ENCODE measurements around the gene OBSCN.

Gene OBSCN

DNA sequence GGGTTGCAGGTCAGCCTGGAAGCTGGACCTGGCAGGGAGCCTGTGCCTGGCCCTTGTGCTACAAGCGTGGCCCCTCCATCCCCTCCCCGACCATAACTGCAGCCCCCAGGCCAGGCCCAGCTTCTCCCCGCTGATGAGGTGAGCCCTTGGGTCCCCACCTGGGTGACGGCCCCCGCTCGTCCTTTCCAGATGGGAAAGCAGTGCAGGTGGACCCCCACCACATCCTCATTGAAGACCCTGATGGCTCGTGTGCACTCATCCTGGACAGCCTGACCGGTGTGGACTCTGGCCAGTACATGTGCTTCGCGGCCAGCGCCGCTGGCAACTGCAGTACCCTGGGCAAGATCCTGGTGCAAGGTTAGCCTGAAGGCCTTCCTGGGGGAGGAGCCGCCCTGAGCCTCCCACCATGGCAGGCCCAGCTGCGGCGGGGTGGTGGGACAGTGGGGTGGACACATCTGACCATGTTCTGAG is 141.9 kb downstream of the OBSCN start:
- no peak for DNase-seq (ENCODE audit: low read depth in 1 of 2, low spot score in 1 of 2)
- in situ Hi-C loops (cut with HindIII; ENCODE audit: low pct_unique_long_range_greater_than_20kb, low sequenced_read_pairs), result no loop called here
- no peak for TF ChIP-seq JUND (IDR thresholded peaks at IDR 0.05; ENCODE audit: low read depth)

DNA sequence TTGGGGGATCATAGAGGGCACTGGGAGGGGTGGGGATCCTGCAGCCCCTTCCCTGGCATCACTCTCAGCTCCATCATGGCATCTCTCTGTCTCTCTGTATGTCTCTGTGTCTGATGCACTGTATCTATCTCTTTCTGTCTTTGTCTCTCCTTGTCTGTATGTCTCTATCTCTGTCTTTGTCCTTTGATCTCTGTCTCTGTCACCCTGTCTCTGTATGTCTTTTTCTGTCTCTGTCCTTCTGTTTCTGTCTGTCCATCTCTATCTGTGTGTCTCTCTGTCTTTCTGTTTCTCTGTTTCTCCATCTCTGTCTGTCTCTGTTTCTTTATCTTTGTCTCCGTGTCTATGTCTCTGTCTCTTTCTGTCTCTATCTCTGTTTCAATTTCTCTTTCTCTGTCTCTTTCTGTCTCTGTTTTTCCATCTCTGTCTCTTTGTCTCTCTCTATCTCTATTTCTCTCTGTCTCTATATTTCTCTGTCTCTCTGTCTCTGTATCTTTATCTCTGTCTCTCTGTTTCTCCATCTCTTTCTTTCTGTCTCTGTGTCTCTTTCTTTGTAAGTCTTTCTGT is 142.4 kb downstream of the OBSCN start:
- DNase-seq (ENCODE audit: low read depth in 1 of 2, low spot score in 1 of 2), result no peak
- in situ Hi-C loops (cut with HindIII; ENCODE audit: low pct_unique_long_range_greater_than_20kb, low sequenced_read_pairs), result no loop called here
- no peak for TF ChIP-seq JUND (IDR thresholded peaks at IDR 0.05; ENCODE audit: low read depth)

- TF ChIP-seq JUND (IDR thresholded peaks at IDR 0.05; ENCODE audit: low read depth), result no peak
- in situ Hi-C loops (cut with HindIII; ENCODE audit: low pct_unique_long_range_greater_than_20kb, low sequenced_read_pairs), result no loop called here
- no peak for DNase-seq (ENCODE audit: low read depth in 1 of 2, low spot score in 1 of 2)
Observed at GRCh38 chr1:228350831-228351781, 143.3 kb downstream of the OBSCN start.

GRCh38 chr1:228351850-228352249 is 144.0 kb downstream of the OBSCN start:
- no peak for DNase-seq (ENCODE audit: low read depth in 1 of 2, low spot score in 1 of 2)
- in situ Hi-C loops (cut with HindIII; ENCODE audit: low pct_unique_long_range_greater_than_20kb, low sequenced_read_pairs), result no loop called here
- TF ChIP-seq JUND (IDR thresholded peaks at IDR 0.05; ENCODE audit: low read depth), result no peak

DNA sequence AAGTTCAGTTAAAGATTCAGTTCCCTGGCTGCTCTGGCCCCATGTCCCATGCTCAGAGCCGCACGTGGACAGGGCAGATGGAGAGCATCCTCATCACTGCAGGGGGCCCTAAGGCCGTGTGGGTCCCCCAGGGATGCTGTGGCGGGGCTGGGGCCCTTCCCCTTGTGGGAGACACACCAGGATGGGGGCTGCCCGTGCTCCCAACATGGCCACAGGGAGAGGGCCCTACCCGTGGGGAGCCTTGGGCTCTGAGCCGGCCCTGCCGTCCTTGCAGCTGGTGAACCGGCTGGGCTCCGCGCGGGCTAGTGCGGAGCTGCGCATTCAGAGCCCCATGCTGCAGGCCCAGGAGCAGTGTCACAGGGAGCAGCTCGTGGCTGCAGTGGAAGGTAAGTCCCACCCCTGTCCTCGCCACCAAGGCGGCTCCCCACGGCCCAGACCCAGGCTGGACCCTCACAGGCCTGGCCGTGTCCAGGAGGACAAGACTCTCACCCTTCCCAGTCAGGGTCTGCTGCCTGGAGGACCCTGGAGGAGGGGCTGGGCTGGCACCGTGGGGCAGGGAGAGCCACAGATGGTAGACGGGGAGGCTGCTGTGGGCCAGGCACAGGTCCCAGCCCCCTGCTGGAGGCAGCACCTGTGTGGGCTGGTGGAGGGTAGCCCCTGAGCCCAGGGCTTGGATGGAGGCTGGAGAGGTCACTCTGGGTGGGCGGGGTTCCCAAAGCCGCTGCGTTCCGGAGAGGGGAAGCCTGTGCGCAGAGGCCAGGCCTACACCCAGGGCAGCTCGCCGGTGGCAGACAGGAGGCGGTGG is 145.0 kb downstream of the OBSCN start:
- no peak for DNase-seq (ENCODE audit: low read depth in 1 of 2, low spot score in 1 of 2)
- in situ Hi-C loops (cut with HindIII; ENCODE audit: low pct_unique_long_range_greater_than_20kb, low sequenced_read_pairs), result no loop called here
- no peak for TF ChIP-seq JUND (IDR thresholded peaks at IDR 0.05; ENCODE audit: low read depth)

DNA sequence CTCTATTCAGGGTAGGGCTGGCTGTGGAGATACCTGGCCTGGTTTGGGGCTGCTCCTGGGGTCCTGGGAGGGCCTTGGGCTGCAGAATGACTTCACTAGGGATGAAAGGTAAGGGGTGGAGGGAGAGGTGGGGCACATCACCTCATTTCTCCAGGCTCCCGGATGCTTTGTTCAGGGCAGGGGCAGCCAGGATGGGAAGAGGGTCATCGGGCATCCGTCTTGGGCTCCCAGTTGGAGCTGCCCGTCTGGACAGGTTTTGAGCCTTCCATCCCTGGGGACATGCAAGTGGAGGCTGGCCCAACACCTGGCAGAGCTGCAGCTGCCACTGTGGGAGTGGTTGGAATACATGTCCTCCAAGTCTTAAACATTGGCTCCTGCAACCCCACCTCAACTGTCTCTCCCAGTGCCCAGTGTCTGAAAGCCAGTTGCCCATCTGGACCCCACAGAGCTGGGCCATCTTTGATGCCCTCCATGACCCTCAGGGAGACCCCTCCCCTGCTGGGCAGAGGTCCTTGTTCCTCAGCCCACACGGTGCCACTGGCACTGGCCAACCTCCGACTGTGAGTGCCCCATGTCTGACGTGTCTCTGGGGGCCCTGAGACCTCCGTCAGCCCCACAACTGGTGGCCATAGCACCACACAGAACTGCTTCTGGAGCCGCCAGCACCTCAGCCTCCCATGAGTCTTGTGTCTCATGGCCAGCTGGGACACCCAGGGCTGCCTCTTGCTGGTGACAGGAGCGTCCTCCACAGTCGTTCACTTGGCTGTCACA is 145.9 kb downstream of the OBSCN start:
- TF ChIP-seq JUND (IDR thresholded peaks at IDR 0.05; ENCODE audit: low read depth), result no peak
- no peak for DNase-seq (ENCODE audit: low read depth in 1 of 2, low spot score in 1 of 2)
- in situ Hi-C loops (cut with HindIII; ENCODE audit: low pct_unique_long_range_greater_than_20kb, low sequenced_read_pairs), result no loop called here

GRCh38 chr1:228354390-228355320 is 146.8 kb downstream of the OBSCN start:
- TF ChIP-seq JUND (IDR thresholded peaks at IDR 0.05; ENCODE audit: low read depth), result no peak
- in situ Hi-C loops (cut with HindIII; ENCODE audit: low pct_unique_long_range_greater_than_20kb, low sequenced_read_pairs), result no loop called here
- DNase-seq (ENCODE audit: low read depth in 1 of 2, low spot score in 1 of 2), result no peak

- DNase-seq (ENCODE audit: low read depth in 1 of 2, low spot score in 1 of 2), result no peak
- no peak for TF ChIP-seq JUND (IDR thresholded peaks at IDR 0.05; ENCODE audit: low read depth)
- in situ Hi-C loops (cut with HindIII; ENCODE audit: low pct_unique_long_range_greater_than_20kb, low sequenced_read_pairs), result no loop called here
Observed at GRCh38 chr1:228356897-228357680, 149.2 kb downstream of the OBSCN start.

GRCh38 chr1:228358039-228358763 is 150.4 kb downstream of the OBSCN start:
- TF ChIP-seq JUND (IDR thresholded peaks at IDR 0.05; ENCODE audit: low read depth), result no peak
- DNase-seq (ENCODE audit: low read depth in 1 of 2, low spot score in 1 of 2), result no peak

More at GRCh38 chr1:228358039-228358763, 150.4 kb downstream of the OBSCN start:
- in situ Hi-C loops (cut with HindIII; ENCODE audit: low pct_unique_long_range_greater_than_20kb, low sequenced_read_pairs), result no loop called here
